ENCODE measurements around the gene TSPAN5.

TSPAN5 gene

DNA sequence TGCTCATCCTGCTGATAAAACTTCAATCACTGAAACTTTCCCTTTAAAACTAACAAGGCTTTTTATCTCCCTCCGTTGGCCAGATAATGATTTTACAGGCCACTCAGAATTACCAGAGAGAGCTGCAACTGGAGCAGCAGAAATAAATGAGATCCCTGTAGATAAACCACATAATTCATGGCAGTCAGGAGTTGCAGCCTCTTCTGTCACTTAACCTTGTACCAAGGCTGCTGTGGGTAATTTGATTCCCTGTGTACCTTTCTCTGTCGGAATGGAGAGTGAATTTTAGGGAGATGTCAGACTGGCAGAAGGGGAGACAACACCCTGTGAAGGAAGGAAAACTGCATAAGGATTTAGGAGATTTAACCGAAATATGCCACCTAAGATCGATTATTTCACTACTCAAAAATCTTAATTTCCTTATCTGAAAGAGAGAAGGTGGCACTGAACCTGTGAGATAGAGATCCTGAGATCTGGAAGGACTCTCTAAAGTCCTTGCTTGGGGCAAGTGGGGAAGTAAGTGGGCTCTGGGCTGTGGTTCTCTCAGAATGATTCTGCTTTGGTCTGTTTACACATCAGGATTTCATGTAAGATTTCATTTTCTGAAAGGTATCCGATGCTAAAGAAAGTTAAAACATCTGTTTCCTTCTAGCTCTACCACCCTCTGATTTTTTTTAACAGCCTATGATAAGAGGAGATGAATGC, 14.3 kb upstream of the TSPAN5 start:
- DNase-seq: no peak

- no peak for DNase-seq
These were observed 12.7 kb upstream of the TSPAN5 start for GRCh38 chr4:98671131-98671530.

GRCh38 chr4:98670186-98670585, 11.8 kb upstream of the TSPAN5 start:
- DNase-seq: no peak

DNA sequence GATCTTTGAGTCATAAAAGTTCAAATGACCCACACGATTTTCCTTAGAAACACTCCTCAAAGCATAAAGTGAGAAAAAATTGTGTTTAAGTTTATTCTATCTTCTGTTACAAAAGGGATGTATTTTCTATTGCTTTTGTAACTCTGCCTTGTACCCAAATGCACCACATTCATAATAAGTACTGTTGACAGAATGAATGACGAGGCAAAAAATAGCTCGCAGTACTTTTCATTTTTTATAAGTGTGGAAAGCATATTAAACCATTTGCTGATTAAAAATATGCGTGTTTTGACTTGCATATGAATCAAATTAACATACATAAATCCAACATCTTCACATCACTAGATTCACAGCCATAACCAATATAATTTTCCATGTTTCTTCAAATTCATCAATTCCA, 11.2 kb upstream of the TSPAN5 start:
- DNase-seq: no peak

GRCh38 chr4:98664959-98665358, 6.5 kb upstream of the TSPAN5 start:
- DNase-seq: no peak

- DNase-seq: no peak
These were observed 5.0 kb upstream of the TSPAN5 start for GRCh38 chr4:98663226-98664006.

DNA sequence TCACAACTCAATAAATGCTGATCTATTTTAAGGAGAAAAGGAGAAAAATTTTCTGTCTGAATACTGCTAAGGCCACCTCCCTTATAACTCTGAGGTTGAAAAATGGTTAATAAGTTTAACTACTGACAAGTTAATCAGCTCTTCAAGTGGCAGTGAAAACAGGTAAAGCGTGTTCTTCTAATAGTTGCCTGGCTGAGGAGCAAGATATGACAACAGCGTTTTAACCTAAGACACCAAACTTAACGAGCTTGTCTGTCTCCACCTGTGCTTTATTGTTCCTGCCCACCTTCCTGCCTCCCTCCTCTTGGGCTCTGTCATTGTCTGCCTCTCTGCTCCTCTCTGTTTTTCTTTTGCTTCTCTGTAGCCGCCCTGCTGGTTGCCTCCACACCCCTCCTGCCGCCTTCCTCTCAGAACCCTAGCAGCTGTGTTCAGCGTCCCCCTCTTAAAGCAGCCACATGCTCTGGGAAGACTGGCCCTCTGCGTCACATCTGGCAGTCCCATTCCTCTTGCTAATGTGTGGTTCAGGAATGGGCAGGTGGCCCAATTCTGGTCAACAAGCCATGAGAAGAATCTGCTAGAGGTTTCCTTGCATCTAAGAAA, 4.3 kb upstream of the TSPAN5 start:
- DNase-seq: no peak

- DNase-seq: no peak
These were observed 3.6 kb upstream of the TSPAN5 start for GRCh38 chr4:98662055-98662453.

DNA sequence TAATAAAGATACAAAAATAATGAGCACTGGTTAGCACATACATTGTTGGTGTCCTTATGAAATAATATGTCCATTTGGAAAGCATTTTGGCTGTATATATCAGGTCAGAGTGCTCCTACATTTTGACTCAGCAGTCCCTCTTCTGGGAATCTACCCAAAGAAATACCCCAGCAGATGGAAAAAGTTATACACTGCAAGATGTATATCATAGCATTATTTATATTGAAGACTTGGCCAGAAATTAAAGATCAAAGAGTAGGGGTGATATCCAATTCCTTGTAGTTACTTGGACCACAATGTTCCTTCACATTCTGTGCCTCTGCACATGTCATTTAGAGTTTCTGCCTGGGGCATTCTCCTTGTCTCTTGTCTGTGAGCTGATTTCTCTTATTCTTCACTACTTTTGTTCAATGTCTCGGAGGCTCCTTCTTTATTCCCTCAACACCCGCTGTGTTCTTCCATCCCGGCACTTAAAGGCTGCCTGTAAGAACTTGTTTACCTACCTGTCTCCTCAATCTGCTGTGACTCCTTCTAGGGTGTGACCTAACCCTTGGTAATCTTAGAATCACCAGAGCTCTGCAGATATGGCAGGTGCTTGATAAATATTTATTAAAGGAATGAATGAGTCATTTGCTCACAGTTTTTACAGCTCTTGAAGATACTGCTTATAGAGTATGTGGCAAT, 3.1 kb upstream of the TSPAN5 start:
- DNase-seq: no peak

- DNase-seq: no peak
These were observed 1.5 kb upstream of the TSPAN5 start for GRCh38 chr4:98659741-98660462.

DNA sequence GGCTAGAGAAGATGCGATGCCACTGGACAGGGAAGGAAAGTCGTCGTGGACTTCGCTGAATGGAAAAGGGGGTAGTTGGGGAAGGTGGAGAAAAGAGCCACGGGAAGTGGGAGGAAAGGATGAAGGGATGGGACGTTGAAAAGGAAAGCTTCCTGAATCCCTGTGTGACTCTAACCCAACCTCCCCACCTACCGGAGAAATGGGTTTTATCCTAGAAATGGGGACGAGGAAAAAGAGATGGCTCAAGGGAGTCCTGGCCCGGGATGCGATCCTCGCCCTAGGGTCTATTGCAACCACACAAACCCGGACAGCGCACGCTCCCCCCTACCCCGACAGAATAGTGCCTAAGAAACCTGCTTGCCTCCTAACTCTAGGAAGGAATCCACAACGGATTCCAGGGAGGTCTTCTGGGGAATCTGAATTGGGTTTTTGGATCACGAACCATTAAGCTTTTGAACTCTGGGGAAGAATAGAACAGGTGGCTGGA, 738 bp upstream of the TSPAN5 start:
- DNase-seq: no peak

DNA sequence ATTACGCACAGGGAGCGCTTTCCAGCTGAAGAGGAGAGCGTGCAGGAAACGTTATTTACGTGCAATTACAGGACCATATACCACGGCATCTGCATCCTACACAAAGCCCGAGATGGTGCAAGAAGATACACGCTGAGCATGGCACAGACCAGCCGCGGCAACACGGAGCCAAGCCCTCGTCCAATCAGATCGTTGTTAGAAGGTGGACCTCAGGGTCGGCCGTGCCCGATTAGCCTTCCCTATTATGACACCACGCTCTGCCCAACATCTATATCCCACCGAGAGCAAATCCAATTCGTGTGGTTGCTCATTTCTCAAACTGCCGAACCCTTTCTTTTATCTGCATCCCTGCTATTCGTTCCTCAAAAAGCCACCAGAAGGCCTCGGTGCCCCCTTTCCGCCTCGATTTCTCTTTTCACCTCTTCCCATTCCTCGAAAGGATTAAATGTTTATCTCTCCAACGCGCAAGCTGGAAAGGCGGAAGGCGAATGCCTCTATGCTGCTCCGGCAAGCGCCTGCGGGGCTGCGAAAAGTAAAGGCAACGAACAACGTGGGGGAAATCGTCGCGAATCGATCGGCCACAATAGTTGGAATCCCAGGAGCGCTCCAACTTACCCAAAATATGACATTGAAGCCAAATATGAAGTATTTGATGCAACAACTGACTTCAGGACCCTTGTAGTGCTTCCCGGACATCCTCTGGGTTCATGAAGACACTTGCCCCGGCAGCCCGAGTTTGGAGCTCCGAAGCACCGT, 702 bp downstream of the TSPAN5 start:
- no peak for DNase-seq

GRCh38 chr4:98656886-98657285, 1.5 kb downstream of the TSPAN5 start:
- no peak for DNase-seq

DNA sequence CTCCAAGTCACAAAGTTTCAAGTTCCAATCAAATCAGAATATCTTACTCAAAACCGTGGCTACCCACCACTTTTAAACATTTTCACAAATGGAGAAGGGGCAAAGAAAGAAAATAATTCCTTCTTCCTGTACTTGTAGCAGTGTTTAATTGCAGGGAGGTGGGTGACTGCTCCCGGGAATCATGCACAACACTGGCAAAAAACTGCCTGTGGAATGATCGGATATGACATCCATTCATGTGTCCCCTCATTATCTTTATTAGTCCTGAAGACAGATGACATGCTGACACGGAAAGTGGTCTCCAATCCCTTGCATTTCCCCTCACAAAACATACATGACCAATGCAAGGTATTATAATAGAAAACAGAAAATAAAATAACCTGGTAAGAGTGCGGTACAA, 2.0 kb downstream of the TSPAN5 start:
- DNase-seq: no peak

- DNase-seq: no peak
These were observed 4.2 kb downstream of the TSPAN5 start for GRCh38 chr4:98653890-98654867.

- DNase-seq: no peak
These were observed 5.4 kb downstream of the TSPAN5 start for GRCh38 chr4:98652996-98653395.

DNA sequence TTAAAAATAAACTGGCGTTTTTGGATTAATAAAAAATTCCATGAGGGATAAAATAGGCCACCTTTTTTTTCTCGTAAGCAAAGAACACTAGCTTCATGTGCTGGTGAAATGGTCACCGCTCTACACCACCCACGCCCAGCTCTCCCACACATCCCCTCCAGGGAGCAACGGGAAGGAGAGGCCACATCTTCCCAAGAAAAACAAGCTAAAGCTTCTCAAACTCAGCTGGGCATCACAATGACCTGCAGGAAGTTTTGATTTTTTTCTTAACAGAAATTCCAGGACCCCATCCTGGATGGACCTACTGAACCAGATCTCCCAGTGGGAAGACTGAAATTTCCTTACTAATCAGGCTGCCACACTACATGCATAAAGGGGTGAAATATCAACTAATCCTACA, 9.8 kb downstream of the TSPAN5 start:
- no peak for DNase-seq

GRCh38 chr4:98646422-98646821, 12.0 kb downstream of the TSPAN5 start:
- DNase-seq: no peak

DNA sequence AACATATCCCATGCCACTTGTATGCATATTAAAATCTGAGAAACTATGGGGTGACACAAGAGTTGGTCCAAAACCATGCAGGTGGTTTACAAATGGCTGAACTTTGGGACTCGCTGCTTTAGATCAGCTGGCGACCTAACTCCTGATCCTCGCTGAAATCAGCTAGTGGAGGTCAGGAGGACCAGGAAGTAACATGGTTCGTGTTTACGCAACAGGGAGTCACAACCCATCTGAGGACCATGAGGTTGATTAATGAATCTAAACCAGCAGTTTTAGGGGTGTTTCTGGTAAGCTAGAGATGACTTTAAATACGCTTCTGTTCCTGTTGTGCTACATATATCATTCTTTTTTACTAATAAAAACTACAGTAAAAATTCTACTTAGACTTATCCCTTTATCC, 12.9 kb downstream of the TSPAN5 start:
- DNase-seq: no peak

- no peak for DNase-seq
These were observed 14.7 kb downstream of the TSPAN5 start for GRCh38 chr4:98643755-98644154.

GRCh38 chr4:98642991-98643426, 15.4 kb downstream of the TSPAN5 start:
- no peak for DNase-seq

All from NCI-H1436 (cell line).